VCaP (cell line): ENCODE results near the gene ZMIZ1.

Source experiments
- H3K27ac ChIP-seq: fragments of 450-650 bp; 2 replicates; pipeline ENCODE4 v1.5.1; 2017
- CTCF ChIP-seq: fragments of 450-650 bp; conservative IDR thresholded peaks from 2 replicates; pipeline ENCODE4 v1.5.1; 2017; ENCODE audit warnings: mild to moderate bottlenecking, moderate library complexity

The ZMIZ1 gene

GRCh38 chr10:79082631-79083596, 14.1 kb downstream of the ZMIZ1 start:
- peak overlapping the region; percentile 45; the same call in 1 of the 2 replicates for H3K27ac ChIP-seq
- no peak for TF ChIP-seq CTCF

GRCh38 chr10:79084012-79084971, 15.5 kb downstream of the ZMIZ1 start:
- TF ChIP-seq CTCF: no peak
- peak overlapping the region; percentile 45 for H3K27ac ChIP-seq

GRCh38 chr10:79084972-79085597, 16.3 kb downstream of the ZMIZ1 start:
- TF ChIP-seq CTCF: no peak
- peak overlapping the region; percentile 45; the same call in 1 of the 2 replicates for H3K27ac ChIP-seq

GRCh38 chr10:79086822-79087221, 18.1 kb downstream of the ZMIZ1 start:
- peak overlapping the region; percentile 45; the same call in 1 of the 2 replicates for H3K27ac ChIP-seq
- no peak for TF ChIP-seq CTCF

- TF ChIP-seq CTCF: no peak
- peak overlapping the region; percentile 25; the same call in 1 of the 2 replicates for H3K27ac ChIP-seq
Observed at GRCh38 chr10:79087721-79088120, 19.0 kb downstream of the ZMIZ1 start.

- H3K27ac ChIP-seq: peak overlapping the region; percentile 25; the same call in 1 of the 2 replicates
Observed at GRCh38 chr10:79088176-79088575, 19.4 kb downstream of the ZMIZ1 start.

More at GRCh38 chr10:79088176-79088575, 19.4 kb downstream of the ZMIZ1 start:
- no peak for TF ChIP-seq CTCF
